OCI-LY3 (cell line): ENCODE measurements around the gene AKNA.

Experiments
- H2AFZ ChIP-seq: fragments of 200-600, 300-600 bp; shearing (Covaris generic); 2 replicates; pipeline ENCODE4 v1.6.0; 2014; ENCODE audit warnings: antibody characterized with exemption, low read depth, low read length
- H3K27ac ChIP-seq: fragments of 200-600, 300-600 bp; sonication (generic); 2 replicates; pipeline ENCODE4 v1.5.1; 2014; ENCODE audit warnings: mild to moderate bottlenecking, low read length, moderate library complexity, mixed read lengths
- H3K27me3 ChIP-seq: fragments of 200-600, 300-600 bp; sonication (generic); 2 replicates; pipeline ENCODE4 v1.6.1; 2014; ENCODE audit warnings: low read depth, low read length, mixed read lengths
- H3K36me3 ChIP-seq: fragments of 200-600, 300-600 bp; sonication (generic); replicated peaks from 2 replicates; pipeline ENCODE3; 2014; ENCODE audit warnings: low read depth, low read length, mixed read lengths
- H3K4me1 ChIP-seq: fragments of 300-600, 200-600 bp; sonication (generic); 2 replicates; pipeline ENCODE4 v1.6.1; 2014; ENCODE audit warnings: low read length, mixed read lengths
- H3K4me2 ChIP-seq: fragments of 200-600, 300-600 bp; sonication (generic); 2 replicates; pipeline ENCODE4 v1.6.1; 2014; ENCODE audit warnings: low read length, mixed read lengths
- H3K4me3 ChIP-seq: fragments of 300-600, 200-600 bp; sonication (generic); 2 replicates; pipeline ENCODE4 v1.5.1; 2014; ENCODE audit warnings: antibody characterized with exemption, mild to moderate bottlenecking, low read length, moderate library complexity
- H3K79me2 ChIP-seq: fragments of 300-600, 200-600 bp; shearing (Covaris generic); 2 replicates; pipeline ENCODE4 v1.6.1; 2014; ENCODE audit warnings: mild to moderate bottlenecking, low read length, mixed read lengths
- H3K9ac ChIP-seq: fragments of 300-600, 200-600 bp; shearing (Covaris generic); 2 replicates; pipeline ENCODE4 v1.6.0; 2014; ENCODE audit warnings: mild to moderate bottlenecking, low read length, moderate library complexity
- H3K9me3 ChIP-seq: fragments of 200-600, 300-600 bp; shearing (Covaris generic); 2 replicates; pipeline ENCODE4 v1.6.1; 2014; ENCODE audit warnings: low read length, mixed read lengths; ENCODE audit not compliant: insufficient read depth
- H4K20me1 ChIP-seq: fragments of 200-600, 300-600 bp; sonication (generic); 2 replicates; pipeline ENCODE4 v1.6.1; 2016; ENCODE audit warnings: low read length, mixed read lengths; ENCODE audit not compliant: insufficient read depth
- CTCF ChIP-seq: fragments of 200-600, 300-600 bp; sonication (generic); IDR thresholded peaks from 2 replicates; pipeline ENCODE4 v1.5.1; 2014; ENCODE audit warnings: antibody characterized with exemption, low read length, low read depth
- EZH2phosphoT487 ChIP-seq: fragments of 200-600 bp; shearing (Covaris generic); IDR thresholded peaks from 2 replicates; pipeline ENCODE4 v1.6.1; 2018; ENCODE audit warnings: antibody characterized with exemption, mixed run types, low read depth

The AKNA gene

GRCh38 chr9:114338187-114338586 lies 49.6 kb downstream of the AKNA start:
- H3K27ac ChIP-seq, result no peak overlapping the region
- H3K27me3 ChIP-seq, result no peaks in the 10 kb centered on the region
- no peak overlapping the region for H3K4me2 ChIP-seq
- peaks cover 7% of the 10 kb centered on the region; the same call in 1 of the 2 replicates for H4K20me1 ChIP-seq
- peaks cover 14% of the 10 kb centered on the region for H3K4me1 ChIP-seq
- no peaks in the 10 kb centered on the region for H3K79me2 ChIP-seq
- no peak overlapping the region for H2AFZ ChIP-seq
- peaks cover 77% of the 10 kb centered on the region for H3K36me3 ChIP-seq
- no peak overlapping the region for H3K4me3 ChIP-seq
- no peak for TF ChIP-seq EZH2phosphoT487
- no peak for TF ChIP-seq CTCF
- H3K9ac ChIP-seq, result no peak overlapping the region
- no peaks in the 10 kb centered on the region for H3K9me3 ChIP-seq

DNA sequence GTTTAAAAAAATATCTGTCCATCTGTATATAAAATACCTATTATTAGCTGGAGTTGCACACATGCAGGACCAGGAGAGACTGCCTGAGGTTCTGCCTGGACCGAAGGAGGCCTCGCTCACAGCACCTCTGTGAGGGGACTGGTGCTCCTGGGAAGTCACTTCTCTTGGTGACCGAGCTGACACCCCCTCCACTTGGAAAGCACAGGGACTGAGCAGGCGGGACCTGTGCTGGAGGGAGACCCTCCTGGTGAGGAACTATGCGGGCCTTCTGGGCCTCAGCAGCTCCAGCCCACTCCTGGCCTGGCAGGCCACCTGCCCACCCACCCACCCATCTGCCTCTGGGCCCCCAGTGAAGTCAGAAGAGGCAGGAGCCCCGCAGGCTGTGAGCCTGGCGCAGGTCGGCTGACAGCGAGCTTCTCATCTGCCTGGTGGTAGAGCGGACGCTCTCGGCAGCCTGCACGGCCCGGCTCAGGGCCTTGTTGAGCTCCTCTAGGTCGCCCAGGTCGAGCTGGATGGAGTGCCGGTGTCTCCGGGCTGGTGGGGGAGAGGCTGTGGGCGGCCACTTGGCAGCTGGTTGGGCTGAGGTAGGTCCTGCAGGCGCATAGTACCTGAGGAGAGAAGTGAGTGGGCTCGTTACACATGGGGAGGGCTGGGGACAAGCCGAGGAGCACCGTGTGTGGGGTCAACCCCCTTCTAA lies 50.9 kb downstream of the AKNA start:
- no peak overlapping the region for H3K9ac ChIP-seq
- no peak overlapping the region for H2AFZ ChIP-seq
- H3K4me2 ChIP-seq, result no peak overlapping the region
- peaks cover 7% of the 10 kb centered on the region; the same call in 1 of the 2 replicates for H4K20me1 ChIP-seq
- no peak overlapping the region for H3K27ac ChIP-seq
- no peaks in the 10 kb centered on the region for H3K9me3 ChIP-seq
- TF ChIP-seq CTCF (no peak), EZH2phosphoT487 (no peak)
- H3K27me3 ChIP-seq, result no peaks in the 10 kb centered on the region
- no peaks in the 10 kb centered on the region for H3K79me2 ChIP-seq
- peaks cover 69% of the 10 kb centered on the region for H3K36me3 ChIP-seq
- H3K4me1 ChIP-seq, result peaks cover 19% of the 10 kb centered on the region
- H3K4me3 ChIP-seq, result no peak overlapping the region

DNA sequence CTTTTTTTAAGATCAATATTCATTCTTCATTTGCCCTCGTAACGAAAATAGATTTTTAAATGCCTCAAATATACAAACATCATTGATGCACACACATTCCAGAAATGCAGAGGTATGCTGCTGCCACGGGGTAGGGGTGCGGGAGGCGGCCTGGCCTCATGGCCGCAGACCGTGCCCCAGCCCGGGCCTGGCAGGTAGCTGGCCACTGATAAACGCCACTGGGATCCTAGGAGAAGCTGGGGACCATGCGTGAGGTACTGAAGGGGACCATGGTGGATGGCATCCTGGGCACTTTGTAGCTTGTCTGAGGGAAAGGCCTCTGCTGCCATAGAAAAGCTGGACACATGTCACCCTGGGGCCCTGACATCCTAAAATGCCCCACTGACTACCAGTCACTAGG lies 51.6 kb downstream of the AKNA start:
- H3K4me3 ChIP-seq, result no peak overlapping the region
- H3K79me2 ChIP-seq, result no peaks in the 10 kb centered on the region
- no peak overlapping the region for H3K4me2 ChIP-seq
- H3K27me3 ChIP-seq, result no peaks in the 10 kb centered on the region
- peaks cover 19% of the 10 kb centered on the region for H3K4me1 ChIP-seq
- peaks cover 62% of the 10 kb centered on the region for H3K36me3 ChIP-seq
- no peak overlapping the region for H2AFZ ChIP-seq
- H3K9ac ChIP-seq, result no peak overlapping the region
- TF ChIP-seq CTCF (no peak), EZH2phosphoT487 (no peak)
- no peaks in the 10 kb centered on the region for H3K9me3 ChIP-seq
- H4K20me1 ChIP-seq, result peaks cover 7% of the 10 kb centered on the region; the same call in 1 of the 2 replicates
- no peak overlapping the region for H3K27ac ChIP-seq

GRCh38 chr9:114335745-114336144 lies 52.0 kb downstream of the AKNA start:
- no peak overlapping the region for H3K9ac ChIP-seq
- H3K4me3 ChIP-seq, result no peak overlapping the region
- no peak overlapping the region for H3K4me2 ChIP-seq
- H3K36me3 ChIP-seq, result peaks cover 58% of the 10 kb centered on the region
- H2AFZ ChIP-seq, result no peak overlapping the region
- TF ChIP-seq EZH2phosphoT487, result no peak
- no peak for TF ChIP-seq CTCF
- peaks cover 19% of the 10 kb centered on the region for H3K4me1 ChIP-seq
- peaks cover 7% of the 10 kb centered on the region; the same call in 1 of the 2 replicates for H4K20me1 ChIP-seq
- H3K9me3 ChIP-seq, result no peaks in the 10 kb centered on the region
- H3K27ac ChIP-seq, result no peak overlapping the region
- no peaks in the 10 kb centered on the region for H3K79me2 ChIP-seq
- H3K27me3 ChIP-seq, result no peaks in the 10 kb centered on the region
